Tibial nerve (tissue), 3 donors: ENCODE results near the gene PAK4.

Experiments used
- POLR2A ChIP-seq, 2 donors: fragments of 450-650 bp; IDR thresholded peaks; one replicate each; pipeline ENCODE4 v1.6.1; 2017; ENCODE audit warnings: antibody characterized with exemption in 2 of 2, mild to moderate bottlenecking in 2 of 2, moderate library complexity in 2 of 2
- TF ChIP-seq, protein P1 (sequence below), 5 experiments: fragments of 200-600 bp in 3 of 5; fragments of 450-650 bp in 2 of 5; sonication (generic) in 3 of 5; IDR thresholded peaks; one replicate each; pipeline ENCODE4 v1.5.1; 2016 to 2019; ENCODE audit warnings: antibody characterized with exemption in 5 of 5, mild to moderate bottlenecking in 3 of 5, moderate library complexity in 2 of 5

GRCh38 chr19:39127812-39128515 lies 2.4 kb downstream of the PAK4 start:
- no peak for TF ChIP-seq POLR2A (IDR thresholded peaks at IDR 0.05)
- TF ChIP-seq, protein P1, sequence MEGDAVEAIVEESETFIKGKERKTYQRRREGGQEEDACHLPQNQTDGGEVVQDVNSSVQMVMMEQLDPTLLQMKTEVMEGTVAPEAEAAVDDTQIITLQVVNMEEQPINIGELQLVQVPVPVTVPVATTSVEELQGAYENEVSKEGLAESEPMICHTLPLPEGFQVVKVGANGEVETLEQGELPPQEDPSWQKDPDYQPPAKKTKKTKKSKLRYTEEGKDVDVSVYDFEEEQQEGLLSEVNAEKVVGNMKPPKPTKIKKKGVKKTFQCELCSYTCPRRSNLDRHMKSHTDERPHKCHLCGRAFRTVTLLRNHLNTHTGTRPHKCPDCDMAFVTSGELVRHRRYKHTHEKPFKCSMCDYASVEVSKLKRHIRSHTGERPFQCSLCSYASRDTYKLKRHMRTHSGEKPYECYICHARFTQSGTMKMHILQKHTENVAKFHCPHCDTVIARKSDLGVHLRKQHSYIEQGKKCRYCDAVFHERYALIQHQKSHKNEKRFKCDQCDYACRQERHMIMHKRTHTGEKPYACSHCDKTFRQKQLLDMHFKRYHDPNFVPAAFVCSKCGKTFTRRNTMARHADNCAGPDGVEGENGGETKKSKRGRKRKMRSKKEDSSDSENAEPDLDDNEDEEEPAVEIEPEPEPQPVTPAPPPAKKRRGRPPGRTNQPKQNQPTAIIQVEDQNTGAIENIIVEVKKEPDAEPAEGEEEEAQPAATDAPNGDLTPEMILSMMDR (IDR thresholded peaks at IDR 0.05): no peak
